DMS114 treated with DMSO at 0.1 percent for 48 hours (cell line): Measurements from ENCODE around the gene PPP1R2C.

Experiments used
- DNase-seq: peaks from one replicate; lab custom pipeline; 2025; ENCODE audit not compliant: unreplicated experiment; lab: John Stamatoyannopoulos, UW

PPP1R2C gene

DNA sequence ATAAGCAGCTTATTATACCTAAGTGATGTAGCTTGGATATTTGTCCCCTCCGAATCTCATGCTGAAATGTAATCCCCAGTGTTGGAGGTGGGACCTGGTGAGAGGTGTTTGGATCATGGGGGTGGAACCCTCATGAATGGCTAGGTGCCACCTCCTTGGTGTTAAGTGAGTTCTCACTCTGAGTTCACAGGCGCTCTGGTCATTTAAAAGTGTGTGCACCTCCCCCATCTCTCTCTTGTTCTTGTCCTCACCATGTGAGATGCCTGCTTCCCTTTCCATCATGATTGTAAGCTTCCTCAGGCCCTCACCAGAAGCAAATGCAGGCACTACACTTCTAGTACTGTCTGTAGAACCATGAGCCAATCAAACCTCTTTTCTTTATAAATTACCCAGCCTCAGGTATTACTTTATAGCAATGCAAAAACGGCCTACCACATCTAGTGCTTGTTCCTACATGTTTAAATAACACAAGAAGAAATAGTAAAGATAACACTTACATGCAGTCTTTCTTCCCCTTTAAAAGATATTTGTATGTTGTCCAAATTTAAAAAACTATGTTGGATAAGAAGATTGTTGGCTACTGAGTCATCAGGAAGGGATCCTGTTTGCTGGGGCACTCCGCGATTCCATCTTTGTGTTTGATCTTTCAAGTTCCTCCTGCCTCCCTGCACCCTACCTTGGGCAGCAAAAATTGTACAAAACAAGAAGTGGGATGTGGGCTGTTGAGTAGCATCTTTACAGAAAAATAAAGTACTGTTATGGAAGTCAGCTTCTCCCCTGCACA is 29.7 kb downstream of the PPP1R2C start:
- no peak for DNase-seq

DNA sequence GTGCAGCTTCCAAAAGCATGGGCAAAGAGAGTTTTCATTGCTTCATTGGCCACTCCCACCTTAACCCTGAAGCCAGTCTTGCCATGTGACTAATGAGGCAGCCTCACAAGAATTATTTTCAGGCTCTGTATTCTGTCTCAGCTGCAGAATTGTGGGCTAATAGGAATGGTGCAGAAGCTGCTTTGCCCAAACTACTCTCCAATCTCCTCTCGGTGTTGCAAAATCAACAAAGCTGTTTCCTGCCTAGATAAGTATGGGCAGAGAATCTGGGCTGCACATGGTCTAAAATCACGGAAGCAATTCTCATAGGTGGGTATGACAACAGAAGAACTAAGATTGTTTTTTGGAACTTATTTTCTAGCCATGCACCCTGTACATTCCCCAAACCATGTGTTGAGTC is 31.4 kb downstream of the PPP1R2C start:
- DNase-seq = no peak

DNA sequence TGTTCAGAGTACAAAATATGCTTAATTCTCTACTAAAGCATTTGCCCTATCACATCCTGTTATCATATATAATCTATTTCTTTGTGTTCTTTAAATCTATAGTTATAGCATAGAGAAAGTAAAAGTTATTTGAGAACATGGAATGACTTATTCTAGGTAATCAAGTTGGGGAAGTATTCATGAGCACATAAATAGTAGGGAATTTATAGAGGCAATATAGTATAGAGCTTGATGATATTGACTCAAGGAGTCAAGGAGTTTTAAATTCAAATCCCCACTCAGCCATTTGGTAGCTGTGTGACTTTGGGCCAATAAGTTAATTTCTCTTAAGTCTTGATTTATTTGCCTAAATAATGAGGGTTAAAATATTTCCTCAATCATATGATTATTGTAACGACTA is 37.5 kb downstream of the PPP1R2C start:
- no peak for DNase-seq

DNA sequence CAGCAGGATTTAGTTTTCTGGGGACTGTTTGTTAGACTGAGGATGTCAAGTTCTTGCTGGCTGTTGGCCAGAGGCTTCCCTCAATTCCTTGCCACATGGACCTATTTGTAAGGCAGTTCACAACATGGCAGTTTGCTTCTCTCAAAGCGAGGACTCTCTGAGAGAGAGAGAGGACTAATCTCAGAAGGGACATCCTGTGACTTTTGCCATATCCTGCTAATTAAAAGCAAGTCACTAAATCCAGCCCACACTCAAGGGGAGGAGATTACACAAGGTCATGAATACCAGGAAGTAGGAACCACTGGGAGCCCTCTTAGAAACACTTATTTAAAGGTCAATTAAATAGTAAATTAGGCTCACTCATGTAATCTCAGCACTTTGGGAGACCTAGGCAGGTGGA is 38.2 kb downstream of the PPP1R2C start:
- no peak for DNase-seq

DNA sequence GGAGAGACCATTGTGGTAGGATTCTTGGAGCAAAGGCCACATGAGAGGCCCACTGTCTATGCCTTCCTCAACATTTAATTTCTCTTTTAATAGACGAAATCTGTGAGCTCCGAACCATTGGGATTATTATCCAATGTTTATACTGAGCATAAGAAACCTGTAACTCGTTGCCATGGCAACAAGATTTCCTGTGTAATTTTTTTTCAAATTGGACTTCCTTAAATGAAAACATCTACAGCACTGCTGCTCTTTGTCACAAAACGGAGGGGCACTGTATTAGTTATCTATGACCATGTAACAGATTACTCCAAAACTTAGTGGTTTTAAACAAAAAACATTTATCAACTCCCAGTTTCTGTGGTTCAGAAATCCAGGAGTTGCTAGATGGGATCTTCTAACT is 38.7 kb downstream of the PPP1R2C start:
- no peak for DNase-seq

DNA sequence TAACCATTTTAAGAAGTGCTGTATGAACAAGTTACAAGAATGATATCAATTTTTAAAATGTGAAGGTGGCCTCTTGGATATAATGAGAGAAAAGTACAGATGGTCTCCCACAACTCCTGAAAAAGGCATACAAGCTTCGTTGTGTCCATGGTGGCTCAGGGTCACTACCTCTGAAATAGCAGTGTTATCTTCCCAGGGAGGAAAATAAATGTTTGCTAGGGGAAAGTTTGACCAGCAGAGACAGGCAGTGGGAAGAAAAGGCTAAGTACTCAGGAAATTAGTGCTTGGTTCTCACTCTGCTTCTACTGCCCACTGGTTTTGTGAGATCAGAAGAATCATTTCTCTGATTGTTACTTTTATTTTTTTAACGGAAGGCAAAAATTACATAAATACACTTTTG is 39.4 kb downstream of the PPP1R2C start:
- no peak for DNase-seq

DNA sequence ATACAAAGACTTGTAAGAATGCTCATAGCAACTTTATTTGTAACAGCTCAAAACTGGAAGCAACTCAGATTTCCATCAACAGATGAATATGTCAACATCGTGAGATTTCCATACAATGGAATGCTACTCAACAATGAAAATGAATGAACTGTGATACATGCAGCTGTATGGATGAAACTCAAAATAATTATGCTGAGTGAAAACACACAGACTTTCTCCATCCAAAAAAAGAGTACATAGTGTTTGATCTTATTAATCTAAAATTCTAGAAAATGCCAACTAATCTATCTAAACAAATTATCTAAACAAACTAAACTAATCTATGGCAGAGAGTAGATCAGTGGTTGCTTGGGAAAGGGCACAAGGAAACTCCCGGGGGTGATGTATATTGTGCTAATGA is 42.7 kb downstream of the PPP1R2C start:
- DNase-seq = no peak

DNA sequence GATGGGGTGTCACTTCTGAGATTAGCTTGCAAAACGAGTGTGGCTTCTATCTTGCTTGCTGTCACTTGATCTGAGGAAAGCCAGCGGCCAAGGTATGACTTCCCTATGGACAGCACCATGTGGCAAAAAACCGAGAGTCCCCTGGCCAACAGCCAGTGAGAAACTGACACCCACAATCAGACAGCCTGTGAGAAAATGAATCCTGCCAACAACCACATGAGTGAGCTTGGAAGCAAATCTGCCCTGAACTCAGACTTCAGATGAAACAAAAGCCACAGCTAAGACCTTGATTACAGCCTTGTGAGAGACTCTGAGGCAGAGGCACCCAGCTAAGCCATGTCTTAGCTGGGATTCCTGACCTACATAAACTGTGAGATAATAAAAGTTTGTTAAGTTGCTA is 45.5 kb downstream of the PPP1R2C start:
- no peak for DNase-seq
